GM19372 (cell line): Measurements from ENCODE around the gene UBL5.

Source experiments
- ATAC-seq: cut with Tn5 transposase; IDR thresholded peaks from one replicate; pipeline ENCODE4 v1.9.1; 2021; ENCODE audit warnings: mild to moderate bottlenecking, low read depth, moderate library complexity; ENCODE audit not compliant: unreplicated experiment

UBL5 gene

DNA sequence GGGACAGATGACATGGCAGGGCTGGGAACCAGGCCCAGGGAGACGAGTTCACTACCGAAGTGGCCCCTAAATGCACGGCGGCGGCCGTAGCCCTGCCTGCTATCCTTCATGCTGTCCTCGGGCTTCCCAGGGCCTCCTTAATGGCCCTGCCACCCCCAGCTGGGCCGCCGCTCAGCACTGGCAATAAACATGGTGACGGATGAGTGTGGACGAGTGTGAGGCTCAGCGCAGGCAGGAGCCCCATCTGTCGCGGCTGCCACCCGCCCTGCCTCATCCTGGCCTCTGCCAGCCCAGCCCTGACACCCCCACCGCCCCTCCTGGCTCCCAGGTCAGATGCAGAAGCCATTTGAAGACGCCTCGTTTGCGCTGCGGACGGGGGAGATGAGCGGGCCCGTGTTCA is 21.0 kb downstream of the UBL5 start:
- ATAC-seq, result no peak

DNA sequence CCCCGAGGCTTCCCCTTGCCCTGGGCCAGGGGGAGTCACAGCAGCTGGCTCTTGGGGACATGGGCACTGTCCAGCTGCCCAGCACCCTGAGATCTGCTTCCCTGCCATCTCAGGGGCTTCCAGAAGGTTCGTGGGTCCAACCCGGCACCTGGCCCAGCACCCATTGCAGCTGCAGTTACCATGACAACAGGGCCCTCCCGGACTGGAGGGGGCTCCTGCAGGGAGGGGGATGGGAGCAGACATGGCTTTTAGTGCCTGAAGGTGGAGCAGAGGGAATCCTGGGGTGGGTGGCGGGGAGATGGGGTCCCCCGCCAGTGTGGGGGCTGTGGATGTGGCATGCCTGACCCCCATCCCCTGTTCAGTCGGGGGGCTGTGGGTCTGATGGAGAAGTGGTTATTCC is 22.1 kb downstream of the UBL5 start:
- no peak for ATAC-seq

DNA sequence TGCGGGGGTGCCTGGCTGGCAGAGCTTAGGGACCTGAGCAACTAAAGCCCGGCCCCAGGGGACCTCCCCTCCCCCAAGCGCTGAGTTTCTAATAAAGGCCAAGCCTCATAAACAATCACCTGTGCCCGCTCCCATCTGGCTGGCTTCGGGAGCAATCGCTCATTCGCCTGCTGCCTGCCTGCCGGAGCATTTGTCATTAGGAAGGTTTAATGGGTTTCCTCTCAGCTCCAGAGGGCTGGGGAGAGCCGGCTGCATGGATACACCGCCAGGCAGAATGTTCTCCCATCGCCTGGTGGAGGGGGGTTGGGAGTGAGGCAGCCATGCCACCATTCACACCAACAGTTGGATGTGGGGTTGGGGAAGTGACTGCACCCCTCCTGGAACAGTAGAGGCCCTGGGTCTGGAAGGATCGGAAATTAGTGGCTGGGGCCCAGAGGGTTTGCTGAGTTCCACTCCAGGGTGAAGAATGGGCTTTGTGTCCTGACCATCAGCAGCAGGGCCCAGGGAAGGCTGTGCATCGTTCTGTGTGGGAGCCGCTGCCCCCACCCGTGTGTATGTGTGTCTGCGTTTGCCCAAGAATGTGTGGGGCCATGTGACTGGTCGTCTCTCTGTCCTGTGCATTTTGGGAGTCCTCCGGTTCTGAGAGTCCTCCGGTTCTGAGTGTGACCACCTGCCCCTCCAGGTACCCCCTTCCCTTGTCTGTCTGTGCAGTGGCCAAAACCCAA is 22.7 kb downstream of the UBL5 start:
- ATAC-seq, result no peak

GRCh38 chr19:9854282-9854846 is 26.6 kb downstream of the UBL5 start:
- no peak for ATAC-seq

DNA sequence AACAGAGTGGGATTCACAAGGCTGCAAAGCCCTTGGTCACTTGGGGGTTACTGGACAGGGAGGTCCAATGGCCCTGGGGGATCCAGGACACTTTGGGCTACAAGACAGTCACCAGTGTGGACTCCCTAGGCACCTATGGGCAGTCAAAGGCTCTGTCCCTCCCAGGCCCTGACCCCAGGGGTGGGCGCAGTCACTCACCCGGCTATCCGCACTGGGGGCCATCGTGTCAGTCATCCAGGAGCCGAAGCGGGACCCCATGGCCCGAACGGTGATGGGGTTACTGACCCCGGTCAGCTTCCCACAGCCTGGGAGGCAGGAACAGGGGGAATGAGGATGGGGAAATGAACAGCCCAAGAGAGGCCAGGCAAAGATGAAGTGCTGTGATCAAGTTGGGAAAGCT is 28.9 kb downstream of the UBL5 start:
- ATAC-seq, result no peak

DNA sequence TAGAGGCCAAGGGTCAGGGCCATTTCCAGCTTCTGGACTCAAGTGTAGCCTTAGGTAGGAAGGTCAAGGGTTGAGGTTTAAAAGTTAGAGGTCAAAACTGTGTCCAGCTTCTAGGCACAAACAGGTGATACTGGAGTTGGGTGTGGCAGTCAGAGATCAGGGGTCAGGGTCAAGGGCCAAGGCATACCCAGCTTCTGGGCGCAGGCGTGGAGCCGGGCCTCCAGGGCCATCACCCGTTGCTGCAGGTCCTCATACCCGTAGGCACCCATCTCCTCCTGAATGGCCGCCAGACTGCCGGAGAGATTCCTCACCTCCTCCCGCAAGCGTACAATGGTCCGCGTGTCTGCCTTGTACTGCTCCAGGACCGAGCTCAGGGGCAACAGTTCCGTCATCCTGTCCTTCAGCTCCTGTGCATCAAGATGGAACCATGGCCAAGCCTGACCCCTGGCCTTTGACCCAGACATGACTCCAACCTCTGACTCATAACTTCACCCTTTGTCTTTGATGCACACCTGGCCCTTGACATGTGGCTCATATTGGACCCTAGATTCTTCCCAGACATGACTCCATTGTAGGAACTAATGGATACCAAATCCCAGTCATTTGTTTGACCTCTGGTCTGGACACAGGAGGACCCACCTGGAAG is 29.5 kb downstream of the UBL5 start:
- no peak for ATAC-seq

- ATAC-seq, result no peak
Measured at GRCh38 chr19:9857920-9858746, 30.4 kb downstream of the UBL5 start.

- no peak for ATAC-seq
Measured at GRCh38 chr19:9858766-9859165, 31.0 kb downstream of the UBL5 start.

DNA sequence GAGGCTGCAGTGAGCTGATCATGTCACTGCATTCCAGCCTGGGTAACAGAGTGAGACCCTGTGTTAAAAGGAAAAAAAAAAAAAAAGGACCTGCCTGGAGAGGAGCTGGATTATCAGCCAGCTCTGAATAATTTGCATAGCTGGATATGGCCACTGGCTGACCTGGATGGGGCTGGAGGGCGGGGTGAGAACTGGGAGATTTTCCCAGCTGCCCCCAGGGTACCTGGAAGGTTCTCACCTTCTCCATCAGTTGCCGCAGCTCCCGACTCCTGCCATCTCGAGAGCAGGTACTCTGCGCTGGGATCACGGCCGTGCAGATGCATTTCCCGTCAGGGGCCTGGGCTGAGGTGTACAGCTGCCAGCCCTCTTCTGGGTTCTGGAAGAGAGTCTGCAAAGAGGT is 32.7 kb downstream of the UBL5 start:
- ATAC-seq, result no peak

- no peak for ATAC-seq
Measured at GRCh38 chr19:9861503-9861902, 33.8 kb downstream of the UBL5 start.

- ATAC-seq, result no peak
Measured at GRCh38 chr19:9862938-9863337, 35.2 kb downstream of the UBL5 start.

DNA sequence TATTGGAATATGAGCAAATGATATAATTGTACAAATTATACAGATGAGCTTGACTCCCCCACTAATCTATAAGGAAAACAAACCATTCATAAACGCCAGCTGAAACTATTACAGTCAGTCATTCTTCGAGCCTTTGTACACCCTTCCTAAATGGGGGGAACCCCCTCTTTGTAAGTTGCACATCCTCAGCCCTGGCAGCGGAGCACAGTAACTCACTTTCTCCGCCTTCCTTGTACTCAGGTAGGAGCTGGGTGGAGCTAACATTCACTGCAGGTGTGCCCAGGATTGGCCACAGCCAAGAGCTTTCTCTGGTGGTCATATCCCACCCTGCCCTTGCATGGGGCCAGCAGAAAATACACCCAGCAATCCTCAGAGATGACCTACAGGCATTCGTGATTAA is 36.0 kb downstream of the UBL5 start:
- no peak for ATAC-seq

- ATAC-seq, result no peak
Measured at GRCh38 chr19:9865732-9866501, 38.2 kb downstream of the UBL5 start.

DNA sequence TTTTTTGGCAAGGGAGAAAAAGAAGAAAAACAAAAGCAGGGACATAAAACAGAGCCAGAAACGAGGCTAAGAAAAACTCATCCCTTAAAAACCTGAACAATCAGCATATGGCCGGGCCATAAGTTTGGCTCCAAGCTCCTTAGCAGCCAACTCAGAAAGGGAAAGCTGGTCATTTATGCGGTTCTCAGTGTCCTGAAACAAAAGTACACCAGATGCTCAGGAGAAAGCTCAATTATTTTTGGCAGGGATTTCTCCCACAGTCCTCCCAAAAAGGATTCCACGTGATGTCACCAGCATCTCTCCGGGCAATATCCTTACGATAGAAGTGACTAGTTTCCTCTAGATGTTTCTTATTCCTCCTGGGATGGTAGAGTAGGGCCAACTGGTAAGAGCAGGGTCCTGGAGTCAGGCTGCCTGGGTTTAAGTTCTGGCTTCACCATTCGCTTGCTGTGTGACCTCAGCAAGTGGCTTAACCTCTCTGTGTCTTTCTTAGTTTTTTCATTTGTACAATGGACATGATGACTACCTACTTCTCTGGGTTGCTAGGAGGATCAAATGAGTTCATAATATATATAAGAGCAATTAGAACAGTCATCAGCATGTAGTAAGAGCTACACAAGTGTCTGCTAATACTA is 41.4 kb downstream of the UBL5 start:
- no peak for ATAC-seq

DNA sequence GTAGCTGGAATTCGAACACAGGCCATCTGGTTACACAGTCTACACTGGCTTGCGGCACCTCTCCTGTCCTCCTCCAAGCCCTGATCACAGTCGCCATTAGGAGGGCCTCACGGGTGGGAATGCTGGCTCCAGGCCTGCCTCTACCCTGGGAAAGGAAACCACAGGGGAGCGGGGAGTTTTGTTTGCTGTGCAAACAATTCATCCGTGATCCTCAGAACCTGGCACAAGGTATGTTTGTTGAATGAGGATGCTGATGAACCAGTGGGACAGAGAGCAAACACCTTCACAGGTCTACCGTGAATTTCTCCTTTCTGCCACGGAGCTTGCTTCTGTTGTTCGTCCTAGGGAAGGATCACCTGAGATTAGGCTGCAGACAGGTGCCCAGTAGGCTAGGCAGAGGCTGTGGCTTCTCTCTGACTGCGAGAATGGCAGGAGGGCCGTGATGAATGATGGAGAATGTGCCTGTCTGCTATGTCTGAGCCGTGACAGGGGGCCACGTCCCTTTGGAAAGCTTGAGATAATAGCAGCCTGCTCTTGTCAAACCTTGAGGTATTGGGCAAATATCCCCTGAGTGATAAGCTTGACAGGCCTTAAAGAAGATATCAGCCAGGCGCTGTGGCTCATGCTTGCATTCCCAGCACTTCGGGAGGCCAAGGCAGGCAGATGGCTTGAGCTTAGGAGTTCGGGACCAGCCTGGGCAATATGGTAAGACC is 44.1 kb downstream of the UBL5 start:
- no peak for ATAC-seq

GRCh38 chr19:9872618-9873242 is 45.0 kb downstream of the UBL5 start:
- ATAC-seq, result no peak

DNA sequence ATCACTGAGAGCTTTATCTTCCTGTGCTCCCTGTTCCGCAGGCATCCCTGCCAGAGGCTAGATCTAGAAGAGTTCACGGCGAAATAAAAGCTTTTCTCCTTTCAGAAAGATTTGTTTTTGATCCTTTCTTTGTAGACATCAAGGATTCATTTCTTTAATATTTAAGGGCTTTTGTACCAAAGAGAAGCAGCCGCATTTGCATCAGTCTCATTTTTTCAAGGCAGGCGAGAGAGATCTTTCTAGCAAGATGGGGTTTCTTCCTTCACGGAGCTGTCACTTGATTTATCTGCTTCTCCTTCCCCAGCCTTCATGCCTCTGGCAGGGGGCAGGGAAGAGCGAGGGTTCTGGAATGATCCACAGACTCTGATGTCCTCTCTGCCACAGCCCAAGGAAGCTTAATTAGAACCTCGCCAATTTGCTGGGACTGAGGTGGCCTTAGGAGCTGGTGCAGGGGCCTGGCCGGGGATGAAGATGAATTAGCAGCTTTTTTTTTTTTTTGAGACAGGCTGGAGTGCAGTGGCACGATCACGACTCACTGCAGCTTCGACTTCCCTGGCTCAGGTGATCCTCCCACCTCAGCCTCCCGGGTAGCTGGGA is 47.4 kb downstream of the UBL5 start:
- no peak for ATAC-seq

GRCh38 chr19:9875796-9876195 is 48.1 kb downstream of the UBL5 start:
- no peak for ATAC-seq
